Ishikawa (cell line): ENCODE measurements around the gene SGO2.

Source experiments
- CEBPB ChIP-seq: IDR thresholded peaks from 2 replicates; pipeline ENCODE4 v1.6.1; 2012
- CREB1 ChIP-seq: IDR thresholded peaks from 2 replicates; pipeline ENCODE4 v1.6.1; 2012; ENCODE audit warnings: low read depth
- EGR1 ChIP-seq: IDR thresholded peaks from 2 replicates; pipeline ENCODE4 v1.6.1; 2012
- EP300 ChIP-seq: IDR thresholded peaks from 2 replicates; pipeline ENCODE4 v1.6.1; 2012; ENCODE audit warnings: borderline replicate concordance
- FOXM1 ChIP-seq: IDR thresholded peaks from 2 replicates; pipeline ENCODE4 v1.6.1; 2012; ENCODE audit warnings: low read depth, borderline replicate concordance
- MAX ChIP-seq: IDR thresholded peaks from 2 replicates; pipeline ENCODE4 v1.6.1; 2012
- NFIC ChIP-seq: IDR thresholded peaks from 2 replicates; pipeline ENCODE4 v1.6.1; 2012
- RAD21 ChIP-seq: IDR thresholded peaks from 2 replicates; pipeline ENCODE4 v1.6.1; 2012; ENCODE audit warnings: low read depth
- REST ChIP-seq: IDR thresholded peaks from 2 replicates; pipeline ENCODE4 v1.6.1; 2012; ENCODE audit warnings: low read depth, mild to moderate bottlenecking
- TAF1 ChIP-seq: IDR thresholded peaks from 2 replicates; pipeline ENCODE4 v1.6.1; 2012; ENCODE audit warnings: low read depth, mild to moderate bottlenecking
- TCF12 ChIP-seq: IDR thresholded peaks from 2 replicates; pipeline ENCODE4 v1.6.1; 2012; ENCODE audit warnings: low read depth
- TEAD4 ChIP-seq: IDR thresholded peaks from 2 replicates; pipeline ENCODE4 v1.6.1; 2012
- USF1 ChIP-seq: IDR thresholded peaks from 2 replicates; pipeline ENCODE4 v1.6.1; 2012
- YY1 ChIP-seq: IDR thresholded peaks from 2 replicates; pipeline ENCODE4 v1.6.1; 2012; ENCODE audit warnings: low read depth
- ZBTB7A ChIP-seq: IDR thresholded peaks from 2 replicates; pipeline ENCODE4 v1.6.1; 2012; ENCODE audit warnings: low read depth

The SGO2 gene

GRCh38 chr2:200498402-200499162, 27.4 kb upstream of the SGO2 start:
- TF ChIP-seq TCF12 (no peak), YY1 (no peak), MAX (no peak), TAF1 (no peak), RAD21 (no peak), EGR1 (no peak), USF1 (no peak), FOXM1 (no peak), TEAD4 (no peak), NFIC (no peak), EP300 (no peak), CREB1 (no peak), CEBPB (no peak), ZBTB7A (no peak), REST (no peak)

GRCh38 chr2:200502196-200502595, 23.8 kb upstream of the SGO2 start:
- TF ChIP-seq YY1 (no peak), EP300 (no peak), CREB1 (no peak), EGR1 (no peak), FOXM1 (no peak), TEAD4 (no peak), RAD21 (no peak), MAX (no peak), REST (no peak), USF1 (no peak)

- TF ChIP-seq CREB1 (no peak), RAD21 (no peak), TAF1 (no peak), FOXM1 (no peak), EGR1 (no peak), ZBTB7A (no peak), NFIC (no peak), USF1 (no peak), TEAD4 (no peak), EP300 (no peak)
Measured at GRCh38 chr2:200506679-200507078, 19.3 kb upstream of the SGO2 start.

GRCh38 chr2:200507179-200507578, 18.8 kb upstream of the SGO2 start:
- TF ChIP-seq REST (no peak), FOXM1 (no peak), RAD21 (no peak), USF1 (no peak), NFIC (no peak), CEBPB (no peak), TAF1 (no peak)
